A549 (cell line): Measurements from ENCODE around the gene MINDY2. TPM values are rescaled to one million over a fixed set of nuclear protein-coding genes. Genes with fewer than 3 reads are reported as not detected.

Source experiments
- ATAC-seq, 2 experiments: fragments of 200-7000 bp in 1 of 2; fragments of >200 bp in 1 of 2; cut with Nextera tagmentation in 1 of 2; cut with Tn5 transposase in 1 of 2; 3 replicates each; pipeline versions ENCODE4 v1.8.0 to v1.9.1; 2018 to 2020; ENCODE audit warnings: mild to moderate bottlenecking in 1 of 2, moderate library complexity in 1 of 2
- CTCF ChIA-PET: fragments of 300-600 bp; sonication (Branson Sonifier 250); formaldehyde crosslinking; extraction: SDS; loops from one replicate; lab custom pipeline; 2021; ENCODE audit warnings: antibody characterized with exemption, inconsistent platforms; lab: Yijun Ruan, JAX
- POLR2A ChIA-PET: fragments of 350-600 bp; formaldehyde crosslinking; extraction: SDS; loops from one replicate; lab custom pipeline; 2021; ENCODE audit warnings: antibody characterized with exemption, inconsistent platforms; lab: Yijun Ruan, JAX
- DNase-seq, 2 experiments: peaks; one replicate each; pipeline versions ENCODE4 v3.0.0 to v3.0.0-alpha.2; 2011 to 2016; ENCODE audit warnings: low read depth in 1 of 2, low spot score in 1 of 2
- FAIRE-seq: peaks from 2 replicates; lab custom pipeline; 2011; peaks lifted over from hg19 to GRCh38; lab: Jason Lieb, UNC
- H3K27ac ChIP-seq, 2 experiments: fragments of >200 bp; sonication (Bioruptor Twin); formaldehyde crosslinking; 3 replicates each; pipeline ENCODE4 v1.5.1; 2016 to 2017
- H3K4me1 ChIP-seq: fragments of >200 bp; sonication (Bioruptor Twin); formaldehyde crosslinking; 3 replicates; pipeline ENCODE4 v1.6.1; 2016
- H3K4me2 ChIP-seq: fragments of >200 bp; sonication (Bioruptor Twin); formaldehyde crosslinking; 3 replicates; pipeline ENCODE4 v1.6.1; 2016
- H3K4me3 ChIP-seq: fragments of >200 bp; sonication (Bioruptor Twin); formaldehyde crosslinking; 3 replicates; pipeline ENCODE4 v1.5.1; 2016
- H3K9me3 ChIP-seq: fragments of >200 bp; sonication (Bioruptor Twin); formaldehyde crosslinking; 3 replicates; pipeline ENCODE4 v1.6.1; 2016
- ATOH8 ChIP-seq: fragments of 250-450 bp; sonication (Bioruptor Pico); IDR thresholded peaks from 2 replicates; pipeline ENCODE4 v1.5.0; 2020; ENCODE audit warnings: low read depth, mild to moderate bottlenecking, moderate library complexity
- BCL3 ChIP-seq: fragments of >200 bp; sonication (Bioruptor Twin); formaldehyde crosslinking; IDR thresholded peaks from 3 replicates; pipeline ENCODE4 v1.6.1; 2016
- CBX2 ChIP-seq: fragments of 200-600 bp; sonication (generic); IDR thresholded peaks from 2 replicates; pipeline ENCODE4 v1.6.1; 2016; ENCODE audit warnings: low read depth, mild to moderate bottlenecking, borderline replicate concordance
- CBX8 ChIP-seq: fragments of 200-600 bp; sonication (generic); IDR thresholded peaks from 2 replicates; pipeline ENCODE4 v1.6.1; 2016
- CEBPB ChIP-seq, 2 experiments: fragments of >200 bp in 1 of 2; sonication (Bioruptor Twin) in 1 of 2; formaldehyde crosslinking in 1 of 2; IDR thresholded peaks; 2 replicates each; pipeline ENCODE4 v1.6.1; 2012 to 2016
- CTCF ChIP-seq: fragments of >200 bp; sonication (Bioruptor Twin); formaldehyde crosslinking; IDR thresholded peaks from 3 replicates; pipeline ENCODE4 v1.5.1; 2016
- E2F6 ChIP-seq: IDR thresholded peaks from 2 replicates; pipeline ENCODE4 v1.6.1; 2012; ENCODE audit warnings: low read depth, borderline replicate concordance
- EHF ChIP-seq: fragments of 250-450 bp; sonication (Bioruptor Pico); IDR thresholded peaks from 2 replicates; pipeline ENCODE4 v1.5.0; 2020; ENCODE audit warnings: mild to moderate bottlenecking
- FOXS1 ChIP-seq: fragments of 250-450 bp; sonication (Bioruptor Pico); IDR thresholded peaks from 2 replicates; pipeline ENCODE4 v1.5.0; 2020; ENCODE audit warnings: mild to moderate bottlenecking, moderate library complexity
- JUNB ChIP-seq: fragments of >200 bp; sonication (Bioruptor Twin); formaldehyde crosslinking; IDR thresholded peaks from 2 replicates; pipeline ENCODE4 v1.6.1; 2016
- MAX ChIP-seq: IDR thresholded peaks from 2 replicates; pipeline ENCODE4 v1.6.1; 2012
- MYC ChIP-seq: IDR thresholded peaks from 2 replicates; pipeline ENCODE4 v1.6.1; 2012; ENCODE audit warnings: mild to moderate bottlenecking, inconsistent platforms, low read length, improper control_type of control experiment, borderline replicate concordance
- NPAS2 ChIP-seq: fragments of 250-450 bp; sonication (Bioruptor Pico); IDR thresholded peaks from 2 replicates; pipeline ENCODE4 v1.8.0; 2022; ENCODE audit warnings: mild to moderate bottlenecking, moderate library complexity, borderline replicate concordance
- NR3C1 ChIP-seq: fragments of >200 bp; sonication (Bioruptor Twin); formaldehyde crosslinking; IDR thresholded peaks from 3 replicates; pipeline ENCODE4 v1.6.1; 2017
- PBX3 ChIP-seq: IDR thresholded peaks from 2 replicates; pipeline ENCODE4 v1.6.1; 2012
- RAD21 ChIP-seq, 2 experiments: fragments of >200 bp in 1 of 2; sonication (Bioruptor Twin) in 1 of 2; formaldehyde crosslinking in 1 of 2; IDR thresholded peaks in 1 of 2; conservative IDR thresholded peaks in 1 of 2; 2 replicates in 1 of 2; 3 replicates in 1 of 2; pipeline ENCODE4 v1.6.1; 2012 to 2018; ENCODE audit warnings: inconsistent platforms in 1 of 2
- REST ChIP-seq: fragments of 200-600 bp; sonication (generic); IDR thresholded peaks from 2 replicates; pipeline ENCODE4 v1.6.1; 2016; ENCODE audit warnings: antibody characterized with exemption, mild to moderate bottlenecking, moderate library complexity
- RNF2 ChIP-seq: fragments of 200-600 bp; sonication (generic); IDR thresholded peaks from 2 replicates; pipeline ENCODE4 v1.6.1; 2016; ENCODE audit warnings: low read depth, mild to moderate bottlenecking, antibody characterized with exemption, moderate library complexity, borderline replicate concordance
- SMC3 ChIP-seq: fragments of >200 bp; sonication (Bioruptor Twin); formaldehyde crosslinking; IDR thresholded peaks from 3 replicates; pipeline ENCODE4 v1.6.1; 2018; ENCODE audit warnings: inconsistent platforms
- ZC3H11A ChIP-seq: fragments of 450-650 bp; IDR thresholded peaks from 2 replicates; pipeline ENCODE4 v1.6.1; 2014; ENCODE audit warnings: antibody characterized with exemption, mild to moderate bottlenecking
- ZNF302 ChIP-seq: fragments of 250-450 bp; sonication (Bioruptor Pico); IDR thresholded peaks from 2 replicates; pipeline ENCODE4 v1.9.0; 2021; ENCODE audit warnings: inconsistent platforms, mild to moderate bottlenecking, moderate library complexity
- ZSCAN20 ChIP-seq: fragments of 250-450 bp; sonication (Bioruptor Pico); IDR thresholded peaks from 2 replicates; pipeline ENCODE4 v1.8.0; 2022; ENCODE audit warnings: mild to moderate bottlenecking, moderate library complexity
- WGBS: methylation state at CpG from one replicate; pipeline ENCODE4 v1.1.6; 2017; ENCODE audit errors: missing lambda C conversion rate; 5-methylcytosine and 5-hydroxymethylcytosine counted together
- polyA plus RNA-seq, 4 experiments: library from polyadenylated mRNA; depleted of rRNA in 3 of 4; stranded (reverse); fragments of >200 nt; fragmentation: RNase III in 1 of 4; extraction: RNeasy Plus Mini Kit Qiagen cat#74134 plus additional on column Dnase treatment in 1 of 4; gene quantifications; 2 replicates in 3 of 4; 3 replicates in 1 of 4; pipeline ENCODE4 v1.2.3, GENCODE V29; 2011 to 2017

Gene MINDY2
- polyA plus RNA-seq, 2 of the 4 experiments (the other 2 are of a cell fraction): 4.7 to 7.0 TPM

GRCh38 chr15:58870451-58870850 lies 99.3 kb downstream of the MINDY2 start:
- ChIA-PET POLR2A (no interaction called here), CTCF (no interaction called here)
- ATAC-seq (no peak), DNase-seq (no peak), FAIRE-seq (no peak)
- Histone ChIP-seq H3K9me3 (no peaks in the 10 kb centered on the region), H3K4me2 (no peak overlapping the region), H3K4me3 (no peak overlapping the region), H3K4me1 (no peaks in the 10 kb centered on the region), H3K27ac (no peak overlapping the region)
- WGBS: 80% methylated on average over 4 of the region's 4 CpGs
- TF ChIP-seq CEBPB (IDR thresholded peaks at IDR 0.05) (peak in 1 of 2 experiments; percentile 18; a peak in 1 of 4 replicates), ZNF302 (CRISPR knock-in tag) (no peak), NR3C1 (no peak), ZC3H11A (no peak), CTCF (no peak)

GRCh38 chr15:58873267-58873666 lies 102.2 kb downstream of the MINDY2 start:
- H3K4me2 ChIP-seq: no peak overlapping the region
- no peak overlapping the region for H3K27ac ChIP-seq
- DNase-seq: no peak
- TF ChIP-seq CBX2: no peak
- TF ChIP-seq CBX8: no peak
- no peak for TF ChIP-seq RAD21 (conservative IDR thresholded peaks at IDR 0.05 in 1 of 2, IDR thresholded peaks at IDR 0.05 in 1 of 2)
- no peak for TF ChIP-seq NPAS2
- no peak for TF ChIP-seq FOXS1 (CRISPR knock-in tag)
- TF ChIP-seq NR3C1: no peak
- TF ChIP-seq E2F6: no peak
- TF ChIP-seq REST: no peak
- no peak for TF ChIP-seq RNF2
- no peak for TF ChIP-seq MYC
- TF ChIP-seq BCL3: no peak
- no peak for TF ChIP-seq PBX3
- no peak for TF ChIP-seq EHF
- TF ChIP-seq CEBPB (IDR thresholded peaks at IDR 0.05): no peak
- no peak for TF ChIP-seq ZSCAN20 (CRISPR knock-in tag)
- TF ChIP-seq ATOH8 (CRISPR knock-in tag): no peak
- TF ChIP-seq SMC3: no peak
- TF ChIP-seq JUNB: no peak
- no peak for TF ChIP-seq MAX
- CTCF ChIA-PET: interaction anchor here (0.6 to 1.6 kb wide), 4 partner anchors 13 to 645 kb away, joined by 3 to 4 read pairs (median 3); no protein-coding TSS in a partner anchor
- no peak overlapping the region for H3K4me3 ChIP-seq
- no peaks in the 10 kb centered on the region for H3K4me1 ChIP-seq
- WGBS: 86% methylated on average over 1 of the region's 1 CpG
- POLR2A ChIA-PET: no interaction called here
- no peaks in the 10 kb centered on the region for H3K9me3 ChIP-seq
- no peak for FAIRE-seq
- ATAC-seq: peak in 1 of 2 experiments; percentile 37; a peak in 1 of 6 replicates
